SH-SY5Y (cell line): ENCODE measurements around the gene ARHGAP26.

Source experiments
- GATA2 ChIP-seq: IDR thresholded peaks from 2 replicates; pipeline ENCODE4 v1.6.1; 2011; ENCODE audit warnings: mild to moderate bottlenecking, low read depth, low read length
- GATA3 ChIP-seq: IDR thresholded peaks from 2 replicates; pipeline ENCODE4 v1.6.1; 2011; ENCODE audit warnings: low read depth, mild to moderate bottlenecking, low read length, moderate library complexity

GRCh38 chr5:142870532-142871362 lies 100.6 kb downstream of the ARHGAP26 start:
- no peak for TF ChIP-seq GATA3
- no peak for TF ChIP-seq GATA2
